ENCODE measurements around the gene RACGAP1.

GRCh38 chr12:49979791-49980190 lies 45.5 kb downstream of the RACGAP1 start:
- no peak for TF ChIP-seq KDM5A (IDR thresholded peaks at IDR 0.05; ENCODE audit: low read length)
- TF ChIP-seq POLR2A (IDR thresholded peaks at IDR 0.05; ENCODE audit: control extremely low read depth in 1 of 2, low read depth in 2 of 2, low read length in 2 of 2) = no peak
- no peak for TF ChIP-seq POLR2AphosphoS5 (IDR thresholded peaks at IDR 0.05; ENCODE audit: low read depth, low read length)
- TF ChIP-seq EP300 (IDR thresholded peaks at IDR 0.05; ENCODE audit: borderline replicate concordance in 1 of 2, low read depth in 2 of 2, low read length in 2 of 2) = no peak
- no peak for TF ChIP-seq BACH1 (IDR thresholded peaks at IDR 0.05; ENCODE audit: low read length)
- TF ChIP-seq SIN3A (conservative IDR thresholded peaks at IDR 0.05 in 1 of 2, IDR thresholded peaks at IDR 0.05 in 1 of 2; ENCODE audit: low read depth in 1 of 2, low read length in 2 of 2) = no peak
- TF ChIP-seq CTCF (IDR thresholded peaks at IDR 0.05; ENCODE audit: control extremely low read depth in 1 of 3, insufficient read depth in 1 of 3, low read depth in 1 of 3, low read length in 3 of 3) = no peak
- TF ChIP-seq PHF8 (conservative IDR thresholded peaks at IDR 0.05; ENCODE audit: low read depth, low read length) = no peak
- no peak for TF ChIP-seq CEBPB (IDR thresholded peaks at IDR 0.05; ENCODE audit: low read depth, low read length)
- TF ChIP-seq MAX (IDR thresholded peaks at IDR 0.05) = no peak
- no peak for TF ChIP-seq KDM1A (IDR thresholded peaks at IDR 0.05; ENCODE audit: borderline replicate concordance, low read length)
